Ovary (tissue), 9 donors: ENCODE data around the gene SMARCAL1. TPM values are rescaled to one million over a fixed set of nuclear protein-coding genes. Genes with fewer than 3 reads are reported as not detected.

Source experiments
- DNase-seq, 5 donors: peaks; one replicate each; pipeline ENCODE4 v3.0.0-alpha.2; 2019 to 2020
- H3K27ac ChIP-seq, 2 donors: fragments of 200-600 bp; one replicate each; pipeline versions ENCODE4 v1.5.1 to v1.8.0; 2019 to 2022
- H3K27me3 ChIP-seq: fragments of 200-600 bp; one replicate; pipeline ENCODE4 v1.8.0; 2022
- H3K36me3 ChIP-seq: fragments of 200-600 bp; sonication (generic); one replicate; pipeline ENCODE4 v1.5.1; 2019
- H3K4me1 ChIP-seq: one replicate; pipeline ENCODE4 v1.8.1; 2013; ENCODE audit warnings: mild to moderate bottlenecking, moderate library complexity; ENCODE audit not compliant: insufficient read depth
- H3K4me3 ChIP-seq: fragments of 200-600 bp; sonication (generic); one replicate; pipeline ENCODE4 v1.5.1; 2017
- H3K9me3 ChIP-seq, 2 donors: fragments of 200-600 bp in 1 of 2; sonication (generic) in 1 of 2; one replicate each; pipeline versions ENCODE4 v1.5.1 to v1.8.1; 2013 to 2019; ENCODE audit warnings: mild to moderate bottlenecking in 1 of 2, moderate library complexity in 1 of 2
- EP300 ChIP-seq: sonication (generic); formaldehyde crosslinking; IDR thresholded peaks from one replicate; pipeline ENCODE4 v1.6.1; 2017; ENCODE audit warnings: antibody characterized with exemption
- POLR2A ChIP-seq: fragments of 450-650 bp; IDR thresholded peaks from one replicate; pipeline ENCODE4 v1.6.1; 2017; ENCODE audit warnings: antibody characterized with exemption, mild to moderate bottlenecking, moderate library complexity
- WGBS, 3 donors: extraction: QIAGEN DNeasy Blood & Tissue Kit in 1 of 3; methylation state at CpG; one replicate each; pipeline versions ENCODE4 v1.1.5 to v1.1.7; 2013 to 2017; 5-methylcytosine and 5-hydroxymethylcytosine counted together
- intact Hi-C, 4 donors: fragments of 100-400 bp; cut with DNase I; formaldehyde crosslinking; loops; one replicate each; pipeline versions ENCODE4 v1.11.0 to v1.15.1; 2022 to 2023
- polyA plus RNA-seq, 2 donors: library from polyadenylated mRNA; stranded (reverse); fragments of 200-250 nt in 1 of 2; fragments of 350-450 nt in 1 of 2; fragmentation: Illumina TruSeq in 1 of 2; extraction: RNeasy Lipid Tissue Mini Kit (QIAGEN cat#74804) in 1 of 2; gene quantifications; one replicate each; pipeline ENCODE4 v1.2.3, GENCODE V29; 2013 to 2014
- total RNA-seq, 7 donors: library from RNA; depleted of rRNA in 2 of 7; stranded (reverse); fragments of >200 nt in 2 of 7; fragmentation: NEBNext Ultra II Directional in 3 of 7; extraction: Animal tissue kit (Norgen Biotek cat#: 25700) in 3 of 7; gene quantifications; one replicate each; pipeline versions ENCODE4 v1.1.0 to v1.2.4, GENCODE V29; 2016 to 2023
- TF ChIP-seq, protein P1 (sequence below), 3 donors: fragments of 450-650 bp in 2 of 3; fragments of 200-600 bp in 1 of 3; IDR thresholded peaks; one replicate each; pipeline versions ENCODE4 v1.5.1 to v1.8.0; 2016 to 2022; ENCODE audit warnings: antibody characterized with exemption in 3 of 3, mild to moderate bottlenecking in 1 of 3
- donor health status: DM: no; HTN: no; CAD: no; lungs with moderate emphysema.
- donor health status: DM: no; HTN: no; CAD: no.
- donor health status: Bipolar disorder and iron deficiency.
- donor health status: DM: yes; HTN: yes; CAD: no.
- donor health status: DM: no; HTN: no; CAD: no.
- donor health status: DM: yes; HTN: yes; CAD: no.

Gene SMARCAL1
- total and polyA plus RNA-seq, 9 donors: 11.1 to 29.1 (median 20.9) TPM

DNA sequence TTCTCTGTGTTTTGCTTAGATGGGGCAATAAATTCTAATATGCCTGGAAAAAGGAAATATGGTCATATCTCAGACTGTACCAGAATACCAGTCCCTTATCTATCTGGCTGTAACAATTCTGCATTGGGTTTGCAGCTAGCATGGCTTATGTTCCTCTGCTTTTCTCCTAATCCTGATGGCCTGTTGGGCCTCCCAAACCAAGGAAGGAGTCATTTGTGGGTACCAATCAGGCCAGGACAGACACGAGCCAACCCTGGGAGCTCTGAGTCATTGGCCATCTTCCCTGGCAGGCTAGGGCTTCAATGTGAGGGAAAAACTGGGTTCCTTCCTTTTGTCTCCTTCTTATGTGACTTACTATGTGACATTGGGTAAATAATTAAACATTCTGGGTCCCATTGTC, 12.0 kb downstream of the SMARCAL1 start:
- no peak for DNase-seq
- H3K4me1 ChIP-seq: no peaks in the 10 kb centered on the region
- no peaks in the 10 kb centered on the region for H3K27me3 ChIP-seq
- peaks cover 3% of the 10 kb centered on the region for H3K36me3 ChIP-seq
- WGBS, 3 donors: 88 to 96% (median 88%) methylated on average over 1 of the region's 1 CpG
- peaks cover 0 to 8% of the 10 kb centered on the region in 2 donors for H3K9me3 ChIP-seq
- no peak overlapping the region for H3K27ac ChIP-seq
- intact Hi-C loops: no loop called here
- H3K4me3 ChIP-seq: no peak overlapping the region
- TF ChIP-seq, protein P1, sequence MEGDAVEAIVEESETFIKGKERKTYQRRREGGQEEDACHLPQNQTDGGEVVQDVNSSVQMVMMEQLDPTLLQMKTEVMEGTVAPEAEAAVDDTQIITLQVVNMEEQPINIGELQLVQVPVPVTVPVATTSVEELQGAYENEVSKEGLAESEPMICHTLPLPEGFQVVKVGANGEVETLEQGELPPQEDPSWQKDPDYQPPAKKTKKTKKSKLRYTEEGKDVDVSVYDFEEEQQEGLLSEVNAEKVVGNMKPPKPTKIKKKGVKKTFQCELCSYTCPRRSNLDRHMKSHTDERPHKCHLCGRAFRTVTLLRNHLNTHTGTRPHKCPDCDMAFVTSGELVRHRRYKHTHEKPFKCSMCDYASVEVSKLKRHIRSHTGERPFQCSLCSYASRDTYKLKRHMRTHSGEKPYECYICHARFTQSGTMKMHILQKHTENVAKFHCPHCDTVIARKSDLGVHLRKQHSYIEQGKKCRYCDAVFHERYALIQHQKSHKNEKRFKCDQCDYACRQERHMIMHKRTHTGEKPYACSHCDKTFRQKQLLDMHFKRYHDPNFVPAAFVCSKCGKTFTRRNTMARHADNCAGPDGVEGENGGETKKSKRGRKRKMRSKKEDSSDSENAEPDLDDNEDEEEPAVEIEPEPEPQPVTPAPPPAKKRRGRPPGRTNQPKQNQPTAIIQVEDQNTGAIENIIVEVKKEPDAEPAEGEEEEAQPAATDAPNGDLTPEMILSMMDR (IDR thresholded peaks at IDR 0.05): no peak
- TF ChIP-seq EP300 (no peak), POLR2A (no peak)

DNA sequence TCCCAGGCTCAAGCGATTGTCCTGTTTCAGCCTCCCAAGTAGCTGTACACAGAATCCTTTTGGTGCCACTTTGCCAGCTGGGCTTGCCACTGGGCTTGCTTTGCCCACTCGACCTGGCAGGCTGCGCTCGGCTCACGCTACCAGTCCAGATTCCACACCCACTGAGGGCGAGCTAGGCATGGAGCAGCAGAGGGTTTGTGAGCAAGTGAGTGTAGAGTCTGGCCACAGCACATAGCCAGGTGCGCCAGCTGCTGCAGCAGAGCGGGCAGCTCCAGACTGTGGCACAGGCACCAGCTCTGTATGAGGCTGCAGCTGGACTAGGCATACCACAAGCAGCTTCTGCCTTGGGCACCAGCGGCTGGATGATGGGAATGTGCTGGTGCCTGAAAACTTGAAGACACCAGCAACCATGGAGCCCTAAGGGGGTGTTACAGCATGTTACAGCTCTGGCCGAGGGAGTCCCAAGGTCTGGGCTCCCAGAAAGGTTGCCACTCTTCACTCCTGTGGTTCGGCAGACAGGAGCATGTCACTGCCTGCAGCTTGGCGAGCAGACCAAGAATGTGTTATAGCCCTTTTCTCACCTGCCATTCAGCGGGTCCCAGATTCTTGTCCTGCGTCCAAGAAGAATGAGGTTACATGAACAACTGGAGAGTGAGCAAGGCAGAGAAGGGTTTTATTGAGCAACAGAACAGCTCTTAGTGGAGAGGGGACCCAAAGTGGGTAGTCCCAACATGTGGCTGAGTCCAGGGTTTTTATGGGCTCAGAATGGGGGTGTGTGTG, 12.9 kb downstream of the SMARCAL1 start:
- 98 to 100% (median 99%) methylated on average over 14 of the region's 14 CpGs for WGBS, 3 donors
- Histone ChIP-seq H3K4me1 (no peaks in the 10 kb centered on the region), H3K27ac (no peak overlapping the region), H3K9me3 (peaks cover 0 to 8% of the 10 kb centered on the region in 2 donors), H3K36me3 (peaks cover 3% of the 10 kb centered on the region), H3K27me3 (no peaks in the 10 kb centered on the region), H3K4me3 (no peak overlapping the region)
- TF ChIP-seq POLR2A: no peak
- TF ChIP-seq, protein P1 (IDR thresholded peaks at IDR 0.05): no peak
- no peak for TF ChIP-seq EP300
- intact Hi-C loops: no loop called here
- no peak for DNase-seq

DNA sequence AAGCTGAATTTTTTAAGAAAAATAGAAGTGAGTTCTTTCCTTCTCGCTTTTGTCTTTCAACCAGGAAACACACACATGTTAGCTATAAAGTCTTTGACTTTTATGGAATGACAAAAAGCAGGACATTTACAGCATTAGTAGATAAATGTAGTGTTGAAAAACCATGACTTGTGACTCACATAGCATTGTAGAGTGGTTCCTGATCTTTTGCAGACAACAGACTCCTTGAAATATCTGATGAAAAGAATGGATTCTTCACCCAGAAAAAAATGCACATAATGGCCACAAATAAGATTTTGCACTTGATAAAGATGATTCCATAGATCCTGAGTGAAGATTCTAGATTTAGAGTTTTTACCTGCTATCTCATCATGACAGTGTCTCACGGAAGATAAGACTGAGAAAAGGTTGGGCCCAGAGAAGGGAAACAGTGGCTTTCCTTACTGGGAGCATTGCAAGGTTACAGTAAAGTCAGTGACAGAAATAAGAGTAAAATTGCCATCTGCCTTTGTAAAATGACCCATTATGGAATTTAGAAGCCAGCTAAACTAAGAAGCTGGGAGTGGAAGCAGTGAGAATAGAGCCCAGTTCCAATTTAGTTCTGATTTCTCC, 14.0 kb downstream of the SMARCAL1 start:
- WGBS, 3 donors: 92 to 98% (median 97%) methylated on average over 2 of the region's 2 CpGs
- intact Hi-C loops: no loop called here
- Histone ChIP-seq H3K9me3 (peaks cover 0 to 8% of the 10 kb centered on the region in 2 donors), H3K4me3 (no peak overlapping the region), H3K4me1 (no peaks in the 10 kb centered on the region), H3K27ac (no peak overlapping the region), H3K27me3 (no peaks in the 10 kb centered on the region), H3K36me3 (peaks cover 3% of the 10 kb centered on the region)
- TF ChIP-seq EP300 (no peak), POLR2A (no peak)
- TF ChIP-seq, protein P1 (IDR thresholded peaks at IDR 0.05): no peak
- DNase-seq: no peak

DNA sequence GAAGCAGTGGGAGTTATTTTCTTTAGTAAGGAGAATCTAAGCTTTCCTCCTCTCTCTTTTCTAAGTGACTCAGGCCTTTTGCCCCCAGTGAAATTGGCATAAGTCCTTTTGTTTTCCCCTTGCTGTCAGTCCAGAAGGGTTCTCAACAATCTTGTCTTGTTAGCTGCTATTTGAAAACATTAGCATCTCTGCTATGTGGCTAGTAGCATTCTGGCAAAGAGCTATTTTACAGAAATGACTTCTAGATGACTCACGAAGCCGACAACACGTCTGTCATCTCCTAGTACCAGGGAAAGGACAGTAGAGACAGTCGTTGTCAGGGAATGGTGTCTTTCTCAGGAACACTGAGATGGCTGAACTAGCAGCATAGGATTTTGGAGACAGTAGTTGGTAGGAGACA, 14.7 kb downstream of the SMARCAL1 start:
- peaks cover 0 to 8% of the 10 kb centered on the region in 2 donors for H3K9me3 ChIP-seq
- WGBS, 3 donors: 82 to 87% (median 87%) methylated on average over 4 of the region's 4 CpGs
- peaks cover 3% of the 10 kb centered on the region for H3K36me3 ChIP-seq

More for the DNA sequence above, 14.7 kb downstream of the SMARCAL1 start:
- Histone ChIP-seq H3K4me3 (no peak overlapping the region), H3K4me1 (no peaks in the 10 kb centered on the region), H3K27ac (no peak overlapping the region), H3K27me3 (no peaks in the 10 kb centered on the region)
- DNase-seq: no peak
- TF ChIP-seq POLR2A: no peak
- intact Hi-C loops: no loop called here
